NT2/D1 (cell line): Measurements from ENCODE around the gene CMTM6.
A peak's percentile ranks its signal among the peaks of the same experiment; 100 is the strongest.

Experiments used
- DNase-seq: peaks from one replicate; pipeline ENCODE4 v3.0.0-alpha.2; 2011; ENCODE audit warnings: low read depth, low spot score
- H3K27me3 ChIP-seq: 2 replicates; pipeline ENCODE4 v1.6.0; 2011; ENCODE audit warnings: mild to moderate bottlenecking; ENCODE audit not compliant: insufficient read length, insufficient read depth
- H3K36me3 ChIP-seq: 2 replicates; pipeline ENCODE4 v1.6.1; 2011; ENCODE audit warnings: mild to moderate bottlenecking, low read length, mixed read lengths; ENCODE audit not compliant: insufficient read depth, insufficient read length
- H3K4me1 ChIP-seq: 2 replicates; pipeline ENCODE4 v1.5.1; 2011; ENCODE audit not compliant: insufficient read depth, insufficient read length
- H3K4me3 ChIP-seq: 2 replicates; pipeline ENCODE4 v1.5.1; 2011; ENCODE audit warnings: low read depth; ENCODE audit not compliant: insufficient read length
- H3K9ac ChIP-seq: 2 replicates; pipeline ENCODE4 v1.6.0; 2011; ENCODE audit warnings: low read depth; ENCODE audit not compliant: insufficient read length
- H3K9me3 ChIP-seq: 2 replicates; pipeline ENCODE4 v1.5.1; 2011; ENCODE audit warnings: mild to moderate bottlenecking, low read length; ENCODE audit not compliant: insufficient read depth
- SUZ12 ChIP-seq: IDR thresholded peaks from 2 replicates; pipeline ENCODE4 v1.6.1; 2011; ENCODE audit not compliant: insufficient read length, insufficient read depth; ENCODE audit errors: extremely low read depth
- YY1 ChIP-seq: IDR thresholded peaks from 2 replicates; pipeline ENCODE4 v1.6.1; 2011; ENCODE audit not compliant: insufficient read length, insufficient read depth
- ZNF274 ChIP-seq: IDR thresholded peaks from 2 replicates; pipeline ENCODE4 v1.6.1; 2011; ENCODE audit warnings: mild to moderate bottlenecking, low read depth, low read length

Gene CMTM6

DNA sequence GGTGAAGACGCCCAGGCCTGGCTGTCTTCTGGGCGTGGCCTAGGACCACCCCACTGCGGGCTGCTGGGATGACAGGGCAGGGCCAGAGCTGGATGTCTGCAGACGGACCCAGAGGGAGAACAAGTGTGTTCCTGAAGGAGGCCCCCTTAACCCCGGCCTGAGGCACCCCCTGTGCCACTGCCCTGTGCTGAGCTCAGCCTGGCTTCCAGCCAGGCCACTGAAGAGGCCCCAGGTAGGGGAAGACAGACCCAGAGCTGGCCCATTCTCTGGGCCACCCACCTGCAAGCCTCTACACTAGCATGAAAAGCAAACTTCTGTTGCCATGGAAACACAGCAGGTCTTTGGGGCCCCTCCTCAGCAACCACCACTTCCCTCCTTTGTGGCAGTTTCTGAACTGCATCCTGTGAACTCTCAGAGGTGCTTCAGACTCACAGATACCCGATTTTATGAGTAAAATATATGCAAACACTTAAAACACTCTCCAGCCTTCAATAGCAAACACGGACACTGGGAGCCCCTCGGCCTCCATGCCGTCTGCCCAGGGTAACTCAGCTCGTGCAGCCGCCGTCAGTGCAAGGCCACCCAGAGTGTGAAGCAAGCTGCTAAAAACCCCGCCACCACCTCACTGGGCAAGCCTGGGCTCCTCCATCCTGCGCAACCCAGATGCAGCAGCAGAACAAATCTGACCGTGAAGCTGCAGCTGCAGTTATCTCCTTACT is 42.5 kb downstream of the CMTM6 start:
- no peaks in the 10 kb centered on the region for H3K9me3 ChIP-seq
- H3K4me1 ChIP-seq = peaks cover 15% of the 10 kb centered on the region
- no peak for TF ChIP-seq YY1
- no peak for TF ChIP-seq SUZ12
- no peak for TF ChIP-seq ZNF274
- H3K4me3 ChIP-seq = no peak overlapping the region
- H3K36me3 ChIP-seq = peaks cover 9% of the 10 kb centered on the region
- no peaks in the 10 kb centered on the region for H3K27me3 ChIP-seq
- peak; percentile 92 for DNase-seq
- H3K9ac ChIP-seq = peak overlapping the region; percentile 6

DNA sequence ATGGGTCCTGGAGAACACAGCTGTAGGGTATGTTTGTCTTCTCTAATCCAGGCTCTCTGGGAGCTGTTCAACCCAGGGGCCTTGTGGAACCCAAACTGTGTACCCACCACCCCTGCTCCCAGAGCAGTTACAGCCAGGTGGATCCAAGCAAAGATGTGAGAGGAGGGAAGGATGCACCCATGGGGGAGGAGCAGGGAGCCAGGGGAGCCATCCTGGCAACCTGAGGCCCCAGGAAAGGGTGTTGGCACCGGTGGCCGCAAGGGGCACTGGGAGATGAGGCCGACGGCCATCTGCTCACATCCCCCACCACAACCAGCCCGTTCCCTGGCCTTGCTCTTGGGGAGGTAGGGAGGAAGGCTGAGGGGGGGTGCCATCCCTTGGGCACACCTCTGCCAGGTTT is 43.2 kb downstream of the CMTM6 start:
- Histone ChIP-seq H3K4me3 (no peak overlapping the region), H3K4me1 (peaks cover 15% of the 10 kb centered on the region), H3K9ac (no peak overlapping the region), H3K9me3 (no peaks in the 10 kb centered on the region), H3K36me3 (peaks cover 16% of the 10 kb centered on the region), H3K27me3 (no peaks in the 10 kb centered on the region)
- no peak for DNase-seq
- no peak for TF ChIP-seq YY1
- no peak for TF ChIP-seq SUZ12

DNA sequence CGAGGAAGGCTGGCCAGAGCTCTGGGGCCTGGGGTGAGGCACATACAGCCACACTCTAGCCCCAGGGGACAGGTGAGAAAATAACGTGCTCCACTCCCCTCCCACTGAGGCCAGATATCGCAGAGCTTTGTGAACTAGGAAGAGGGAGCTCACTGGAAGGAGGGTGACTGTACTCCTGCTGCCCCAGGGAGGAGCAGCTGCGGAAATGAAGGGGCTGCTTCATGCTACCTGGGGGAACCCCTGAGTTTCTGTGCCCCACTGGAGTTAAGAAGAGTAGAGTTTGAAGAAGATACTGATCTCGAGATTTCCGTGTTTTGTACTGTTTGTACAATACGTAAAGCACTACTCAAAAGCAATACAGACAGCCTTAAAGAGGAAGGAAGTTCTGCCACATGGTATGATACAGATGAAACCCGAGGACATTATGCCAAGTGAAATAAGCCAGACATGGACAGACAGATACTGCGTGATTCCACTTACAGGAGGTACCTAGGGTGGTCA is 44.6 kb downstream of the CMTM6 start:
- no peaks in the 10 kb centered on the region for H3K27me3 ChIP-seq
- peaks cover 15% of the 10 kb centered on the region for H3K4me1 ChIP-seq
- H3K9me3 ChIP-seq = no peaks in the 10 kb centered on the region
- no peak overlapping the region for H3K4me3 ChIP-seq
- TF ChIP-seq SUZ12 (no peak), ZNF274 (no peak), YY1 (no peak)
- DNase-seq = no peak
- no peak overlapping the region for H3K9ac ChIP-seq
- H3K36me3 ChIP-seq = peaks cover 23% of the 10 kb centered on the region

- Histone ChIP-seq H3K4me3 (no peak overlapping the region), H3K9me3 (no peaks in the 10 kb centered on the region), H3K4me1 (peaks cover 15% of the 10 kb centered on the region), H3K27me3 (no peaks in the 10 kb centered on the region), H3K9ac (no peak overlapping the region), H3K36me3 (peaks cover 31% of the 10 kb centered on the region)
- TF ChIP-seq SUZ12 = no peak
- no peak for TF ChIP-seq ZNF274
- no peak for TF ChIP-seq YY1
- DNase-seq = no peak
Measured at GRCh38 chr3:32456429-32457130, 46.1 kb downstream of the CMTM6 start.

DNA sequence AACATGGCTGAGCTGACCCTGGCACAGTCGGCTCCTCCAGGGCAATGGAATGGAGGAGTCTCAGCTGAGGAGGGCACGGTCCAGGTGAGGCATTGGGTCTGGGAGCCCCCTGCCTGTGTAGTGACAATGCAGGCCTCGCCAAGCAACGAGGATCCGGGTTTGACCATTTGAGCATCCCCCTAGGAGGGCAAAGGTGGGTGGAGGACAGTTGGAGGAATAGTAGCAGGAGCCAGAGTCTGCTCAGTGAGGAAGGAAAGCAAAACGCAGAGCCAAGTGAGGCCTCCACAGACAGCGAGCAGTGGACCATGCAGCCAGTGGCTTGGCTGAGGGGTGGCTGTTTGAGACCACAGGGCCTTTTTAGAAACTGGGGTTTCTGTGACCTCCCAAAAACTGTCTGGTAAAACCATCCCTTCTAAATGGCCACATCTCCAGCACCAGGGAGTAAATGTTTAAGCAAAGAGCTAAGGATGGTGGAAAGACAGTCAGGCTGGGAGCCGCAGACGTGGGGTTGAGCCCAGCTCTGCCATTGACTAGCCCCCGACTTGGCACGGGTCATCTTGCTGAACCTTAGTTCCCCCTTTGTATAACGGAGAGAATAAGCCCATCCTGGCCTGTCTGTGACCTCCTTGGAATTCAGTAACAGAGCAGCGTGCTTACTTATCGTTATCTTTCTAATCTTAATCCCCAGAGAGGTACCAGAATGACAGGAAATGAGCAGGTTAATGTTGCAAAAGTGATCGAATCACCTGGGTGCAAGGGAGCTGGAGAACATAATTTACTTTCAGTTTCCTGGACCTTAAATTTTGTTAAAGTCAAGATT is 46.8 kb downstream of the CMTM6 start:
- no peak overlapping the region for H3K9ac ChIP-seq
- peaks cover 13% of the 10 kb centered on the region for H3K4me1 ChIP-seq
- no peak for DNase-seq
- no peaks in the 10 kb centered on the region for H3K27me3 ChIP-seq
- H3K36me3 ChIP-seq = peaks cover 36% of the 10 kb centered on the region
- no peak for TF ChIP-seq ZNF274
- TF ChIP-seq YY1 = no peak
- TF ChIP-seq SUZ12 = no peak
- H3K4me3 ChIP-seq = no peak overlapping the region
- H3K9me3 ChIP-seq = no peaks in the 10 kb centered on the region

DNA sequence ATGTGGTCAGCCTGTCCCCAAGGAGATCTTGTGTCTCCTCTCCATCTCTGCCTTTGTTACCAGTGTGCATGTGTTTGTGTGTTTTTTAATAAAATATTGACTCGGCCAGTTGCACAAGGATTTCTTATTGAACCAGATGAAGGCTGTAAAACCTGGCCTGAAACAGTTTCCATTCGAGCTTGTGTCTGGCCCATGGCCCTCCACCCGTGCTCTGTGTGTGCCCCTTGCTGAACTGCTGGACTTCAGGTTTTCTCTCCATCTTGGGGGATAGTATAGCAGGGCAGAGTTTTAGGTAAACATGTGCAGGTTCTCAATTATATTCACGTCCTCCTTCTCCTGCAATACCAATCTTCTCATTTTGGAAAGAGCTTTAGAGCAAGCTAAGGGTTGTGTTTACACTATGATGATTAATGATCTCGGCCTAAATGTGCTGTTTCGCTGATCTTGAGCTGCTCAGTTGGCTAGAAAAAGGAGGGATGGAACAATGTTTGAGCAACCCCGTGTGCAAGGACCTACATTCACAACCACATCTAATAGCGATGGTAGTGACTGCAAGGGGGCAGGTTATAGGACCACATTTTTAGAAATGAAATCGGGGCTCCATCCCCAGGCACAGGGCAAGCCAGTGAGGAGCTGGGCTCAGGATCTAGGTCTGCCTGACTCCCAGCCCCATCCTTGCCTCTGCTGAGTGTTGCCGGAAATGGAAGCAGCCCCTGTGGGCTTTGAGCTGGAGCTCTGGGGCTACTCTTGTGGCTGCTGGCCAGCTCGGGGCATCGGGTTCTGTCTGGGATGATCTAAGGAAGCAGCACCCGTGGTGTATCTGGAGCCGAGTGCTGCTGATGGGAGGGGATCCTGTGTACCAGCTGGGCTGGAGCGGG is 47.7 kb downstream of the CMTM6 start:
- no peaks in the 10 kb centered on the region for H3K27me3 ChIP-seq
- DNase-seq = no peak
- H3K9me3 ChIP-seq = no peaks in the 10 kb centered on the region
- TF ChIP-seq YY1 = no peak
- no peak for TF ChIP-seq SUZ12
- no peak for TF ChIP-seq ZNF274
- peaks cover 11% of the 10 kb centered on the region for H3K4me1 ChIP-seq
- H3K4me3 ChIP-seq = no peak overlapping the region
- H3K36me3 ChIP-seq = peaks cover 40% of the 10 kb centered on the region
- no peak overlapping the region for H3K9ac ChIP-seq
